ENCODE data around the gene CEP63.

CEP63 gene

GRCh38 chr3:134601539-134602439 is 115.9 kb downstream of the CEP63 start:
- Mint-ChIP-seq H3K4me1 (peaks cover 7% of the 10 kb centered on the region), H3K4me3 (no peak overlapping the region), H3K27me3 (peaks cover 30% of the 10 kb centered on the region), H3K27ac (no peak overlapping the region), H3K9me3 (no peaks in the 10 kb centered on the region)
- no peak for DNase-seq
- ATAC-seq = no peak

- ATAC-seq (no peak), DNase-seq (no peak)
- Mint-ChIP-seq H3K4me3 (no peak overlapping the region), H3K9me3 (no peaks in the 10 kb centered on the region), H3K27me3 (peaks cover 34% of the 10 kb centered on the region), H3K4me1 (peaks cover 7% of the 10 kb centered on the region), H3K27ac (no peak overlapping the region)
Measured at GRCh38 chr3:134602440-134602814, 116.6 kb downstream of the CEP63 start.

- no peak overlapping the region for H3K4me3 Mint-ChIP-seq
- DNase-seq (no peak), ATAC-seq (no peak)
- no peaks in the 10 kb centered on the region for H3K9me3 Mint-ChIP-seq
- no peak overlapping the region for H3K27ac Mint-ChIP-seq
- peaks cover 37% of the 10 kb centered on the region for H3K27me3 Mint-ChIP-seq
- H3K4me1 Mint-ChIP-seq = peaks cover 7% of the 10 kb centered on the region
Measured at GRCh38 chr3:134603480-134603879, 117.6 kb downstream of the CEP63 start.

- Mint-ChIP-seq H3K4me3 (no peak overlapping the region), H3K4me1 (peaks cover 7% of the 10 kb centered on the region), H3K27ac (no peak overlapping the region), H3K9me3 (no peaks in the 10 kb centered on the region), H3K27me3 (peaks cover 42% of the 10 kb centered on the region)
- ATAC-seq = no peak
- no peak for DNase-seq
Measured at GRCh38 chr3:134603956-134604355, 118.1 kb downstream of the CEP63 start.

GRCh38 chr3:134605556-134605955 is 119.7 kb downstream of the CEP63 start:
- H3K4me1 Mint-ChIP-seq = peaks cover 6% of the 10 kb centered on the region
- no peak overlapping the region for H3K4me3 Mint-ChIP-seq
- no peaks in the 10 kb centered on the region for H3K9me3 Mint-ChIP-seq
- DNase-seq (no peak), ATAC-seq (no peak)
- peaks cover 37% of the 10 kb centered on the region for H3K27me3 Mint-ChIP-seq
- no peak overlapping the region for H3K27ac Mint-ChIP-seq

GRCh38 chr3:134606033-134607025 is 120.5 kb downstream of the CEP63 start:
- no peak overlapping the region for H3K4me3 Mint-ChIP-seq
- H3K27ac Mint-ChIP-seq = peak overlapping the region in 1 of 2 donors; percentile 61
- H3K9me3 Mint-ChIP-seq = no peaks in the 10 kb centered on the region
- no peaks in the 10 kb centered on the region for H3K4me1 Mint-ChIP-seq
- ATAC-seq = no peak
- peaks cover 30% of the 10 kb centered on the region for H3K27me3 Mint-ChIP-seq
- no peak for DNase-seq

GRCh38 chr3:134607054-134608022 is 121.5 kb downstream of the CEP63 start:
- no peak for ATAC-seq

GRCh38 chr3:134608023-134608770 is 122.3 kb downstream of the CEP63 start:
- DNase-seq (no peak), ATAC-seq (no peak)
- H3K9me3 Mint-ChIP-seq = no peaks in the 10 kb centered on the region
- peaks cover 27% of the 10 kb centered on the region for H3K27me3 Mint-ChIP-seq
- no peak overlapping the region for H3K27ac Mint-ChIP-seq
- H3K4me3 Mint-ChIP-seq = no peak overlapping the region
- H3K4me1 Mint-ChIP-seq = no peaks in the 10 kb centered on the region

More at GRCh38 chr3:134607054-134608022, 121.5 kb downstream of the CEP63 start:
- no peak overlapping the region for H3K27ac Mint-ChIP-seq
- peaks cover 27% of the 10 kb centered on the region for H3K27me3 Mint-ChIP-seq
- no peaks in the 10 kb centered on the region for H3K9me3 Mint-ChIP-seq
- no peak overlapping the region for H3K4me3 Mint-ChIP-seq
- DNase-seq = no peak
- no peaks in the 10 kb centered on the region for H3K4me1 Mint-ChIP-seq

GRCh38 chr3:134608771-134609435 is 123.0 kb downstream of the CEP63 start:
- peak overlapping the region in 1 of 2 donors; percentile 14 for H3K27ac Mint-ChIP-seq
- peaks cover 27% of the 10 kb centered on the region for H3K27me3 Mint-ChIP-seq
- ATAC-seq (no peak), DNase-seq (no peak)
- H3K9me3 Mint-ChIP-seq = no peaks in the 10 kb centered on the region
- H3K4me1 Mint-ChIP-seq = no peaks in the 10 kb centered on the region
- no peak overlapping the region for H3K4me3 Mint-ChIP-seq

- no peak overlapping the region for H3K27ac Mint-ChIP-seq
- no peak overlapping the region for H3K4me3 Mint-ChIP-seq
- ATAC-seq = no peak
- H3K27me3 Mint-ChIP-seq = peaks cover 27% of the 10 kb centered on the region
- no peaks in the 10 kb centered on the region for H3K9me3 Mint-ChIP-seq
- no peak for DNase-seq
- no peaks in the 10 kb centered on the region for H3K4me1 Mint-ChIP-seq
Measured at GRCh38 chr3:134609821-134610431, 124.1 kb downstream of the CEP63 start.

GRCh38 chr3:134610432-134611385 is 124.9 kb downstream of the CEP63 start:
- H3K4me1 Mint-ChIP-seq = no peaks in the 10 kb centered on the region
- H3K9me3 Mint-ChIP-seq = no peaks in the 10 kb centered on the region
- DNase-seq (no peak), ATAC-seq (no peak)
- no peak overlapping the region for H3K4me3 Mint-ChIP-seq
- peaks cover 22% of the 10 kb centered on the region for H3K27me3 Mint-ChIP-seq
- H3K27ac Mint-ChIP-seq = peak overlapping the region in 1 of 2 donors; percentile 51

- Mint-ChIP-seq H3K4me1 (no peaks in the 10 kb centered on the region), H3K27ac (no peak overlapping the region), H3K4me3 (no peak overlapping the region), H3K9me3 (no peaks in the 10 kb centered on the region), H3K27me3 (peaks cover 14% of the 10 kb centered on the region)
- DNase-seq = no peak
- no peak for ATAC-seq
Measured at GRCh38 chr3:134611516-134611915, 125.7 kb downstream of the CEP63 start.

Data from stimulated activated naive CD8-positive, alpha-beta T cell treated with anti-CD3 and anti-CD28 coated beads, Interleukin-15, amount 100 ng/mL, for 72 hours (primary cell).